NCI-H524 treated with DMSO at 0.1 percent for 48 hours (cell line): ENCODE data around the gene WASL.

Experiments
- DNase-seq: peaks from one replicate; lab custom pipeline; 2025; lab: John Stamatoyannopoulos, UW

The WASL gene

DNA sequence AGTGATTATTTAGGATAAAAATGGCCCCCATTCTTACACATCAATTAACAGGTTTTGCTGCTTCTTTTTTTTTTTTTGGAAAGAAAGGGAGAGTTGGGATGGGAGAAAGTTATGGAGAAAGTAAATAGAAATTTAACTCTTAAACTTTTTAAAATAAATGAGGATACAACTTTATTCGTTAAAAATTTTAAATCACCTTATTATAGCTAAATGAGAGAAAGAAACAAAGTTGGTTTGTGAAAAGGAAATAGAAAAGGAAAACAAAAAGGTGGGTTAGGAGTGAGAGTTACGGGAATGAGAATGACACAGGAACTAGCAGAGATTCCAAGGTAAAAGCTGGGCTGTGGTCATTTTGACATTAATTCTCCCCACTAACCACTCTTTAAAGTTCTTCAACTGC is 58.3 kb downstream of the WASL start:
- no peak for DNase-seq

DNA sequence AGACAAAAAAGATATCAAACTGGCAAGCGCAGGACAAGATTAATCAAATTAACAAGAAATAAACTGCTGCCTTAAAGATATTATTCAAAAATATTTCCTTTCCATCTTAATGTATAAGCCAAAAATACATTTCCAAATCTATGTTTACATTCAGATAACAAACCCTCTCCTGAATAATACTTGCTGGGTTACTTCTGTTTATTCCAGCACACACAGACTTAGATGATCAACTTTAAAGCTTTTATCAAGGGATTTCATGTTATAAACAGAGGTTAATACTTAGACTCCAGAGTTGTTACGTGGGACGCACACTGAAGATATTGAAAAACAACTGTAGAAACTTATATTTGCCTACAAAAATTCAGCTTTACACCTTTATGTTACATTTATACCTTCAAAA is 59.6 kb downstream of the WASL start:
- no peak for DNase-seq

DNA sequence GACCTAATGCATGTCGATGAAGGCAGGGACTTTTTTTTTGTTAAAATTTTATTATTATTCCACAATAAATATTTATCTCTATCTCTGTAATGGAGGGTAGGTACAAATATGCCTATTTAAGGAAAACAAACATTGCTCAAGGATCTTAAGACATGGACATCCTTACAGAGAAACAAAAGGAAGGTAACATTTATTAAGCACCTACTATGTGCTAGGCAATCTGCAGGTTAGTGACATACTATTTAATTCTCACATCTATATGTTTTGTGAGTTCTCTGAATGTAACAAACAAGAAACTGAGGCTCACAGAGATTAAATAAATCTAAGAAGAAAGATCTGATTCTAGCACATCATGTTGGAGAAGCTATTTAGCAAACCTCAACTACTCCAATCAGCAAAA is 61.1 kb downstream of the WASL start:
- no peak for DNase-seq

DNA sequence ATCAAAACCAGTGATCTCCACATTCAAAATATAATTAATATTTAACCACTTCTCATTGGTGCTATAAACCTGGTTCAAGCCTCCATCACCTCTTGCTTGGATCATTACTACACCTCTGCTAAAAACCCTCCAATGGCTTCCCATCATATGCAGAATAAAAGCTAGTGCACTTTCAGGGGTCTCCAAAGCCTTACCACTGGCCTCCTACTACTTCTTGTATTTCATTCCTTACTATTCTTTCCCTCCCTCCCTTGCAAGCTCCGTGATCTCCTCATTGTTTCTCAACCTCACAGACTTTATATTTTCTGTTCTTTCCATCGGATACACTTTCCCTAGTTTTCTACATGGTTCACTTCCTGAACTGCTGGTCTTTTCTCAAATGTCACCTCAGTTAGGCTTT is 61.6 kb downstream of the WASL start:
- DNase-seq = no peak

- DNase-seq = no peak
These were observed 66.1 kb downstream of the WASL start for GRCh38 chr7:123682690-123683089.

- no peak for DNase-seq
These were observed 67.2 kb downstream of the WASL start for GRCh38 chr7:123681561-123681960.

DNA sequence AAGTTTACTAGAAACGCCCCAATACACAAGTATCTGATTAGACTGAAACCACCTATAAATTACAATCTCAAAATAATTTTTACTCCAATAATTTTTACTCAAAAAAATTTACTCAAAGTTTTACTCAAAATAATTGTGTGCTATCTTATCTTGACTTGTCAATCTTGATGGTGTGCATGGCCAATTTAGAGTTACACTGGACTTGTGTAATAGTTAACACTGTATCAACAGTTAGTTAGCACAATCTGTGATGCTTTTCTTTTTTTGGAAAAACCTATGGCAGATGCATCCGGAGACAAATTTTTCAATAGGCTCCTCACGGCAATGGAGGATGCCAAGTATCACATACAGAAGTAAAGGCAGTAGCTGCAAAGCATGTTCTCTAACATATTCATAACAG is 68.2 kb downstream of the WASL start:
- DNase-seq = no peak

DNA sequence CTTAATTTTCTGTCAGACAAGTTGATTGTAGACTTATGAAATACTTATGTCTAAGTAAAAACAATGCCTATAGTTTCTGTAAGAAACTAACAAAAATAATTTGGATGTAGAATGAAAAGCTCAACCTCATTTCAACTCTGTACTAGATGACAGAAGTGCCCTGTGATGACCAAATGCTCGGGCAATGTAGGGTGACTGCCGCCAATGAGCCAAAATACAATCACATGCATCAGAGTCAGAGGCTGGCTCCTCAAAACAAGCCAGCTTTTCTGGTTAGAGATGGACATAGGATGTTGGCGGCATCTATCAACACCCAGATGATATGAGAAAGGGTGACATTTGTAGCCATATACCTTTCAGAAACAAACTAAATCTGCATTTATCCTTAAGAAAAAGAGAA is 69.2 kb downstream of the WASL start:
- DNase-seq = no peak

- no peak for DNase-seq
These were observed 71.6 kb downstream of the WASL start for GRCh38 chr7:123677061-123677715.

- no peak for DNase-seq
These were observed 73.7 kb downstream of the WASL start for GRCh38 chr7:123675181-123675473.

DNA sequence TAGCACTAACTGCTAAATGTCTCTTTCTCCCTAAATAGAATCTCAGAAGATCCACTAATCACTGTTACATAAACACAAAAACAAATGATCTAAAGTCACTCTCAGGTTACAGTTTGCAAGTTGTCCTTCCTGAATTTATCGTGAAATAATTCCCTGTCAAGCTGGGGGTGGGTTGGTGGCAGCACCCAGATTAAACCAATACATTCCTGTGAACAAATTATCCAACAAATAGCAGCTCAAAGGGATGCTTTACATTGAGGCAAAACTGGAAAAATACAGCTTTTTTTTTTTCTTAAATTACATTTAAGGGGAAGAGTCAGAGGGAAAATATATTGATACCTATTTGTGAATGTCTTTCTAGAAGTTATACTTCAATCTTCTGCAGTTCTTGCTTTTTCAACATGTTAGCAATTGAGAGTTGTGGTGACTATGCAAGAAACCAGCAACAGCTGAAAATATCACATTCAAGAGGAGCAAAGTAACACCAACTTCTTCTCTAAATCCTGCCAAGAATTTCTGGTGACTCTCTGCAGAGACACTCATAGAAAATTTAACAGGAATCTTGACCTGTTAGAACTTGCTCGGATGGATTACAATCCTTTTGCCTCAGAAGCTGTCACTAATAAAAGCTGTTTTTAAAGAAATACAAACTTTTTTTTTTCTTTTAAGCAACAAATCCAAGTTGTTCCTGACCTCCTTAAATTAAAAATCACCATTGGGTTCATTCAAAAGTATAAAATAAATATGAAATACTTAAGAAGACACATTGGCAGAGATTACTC is 74.2 kb downstream of the WASL start:
- DNase-seq = no peak

GRCh38 chr7:123673752-123674398 is 74.9 kb downstream of the WASL start:
- no peak for DNase-seq

GRCh38 chr7:123673137-123673732 is 75.6 kb downstream of the WASL start:
- no peak for DNase-seq

DNA sequence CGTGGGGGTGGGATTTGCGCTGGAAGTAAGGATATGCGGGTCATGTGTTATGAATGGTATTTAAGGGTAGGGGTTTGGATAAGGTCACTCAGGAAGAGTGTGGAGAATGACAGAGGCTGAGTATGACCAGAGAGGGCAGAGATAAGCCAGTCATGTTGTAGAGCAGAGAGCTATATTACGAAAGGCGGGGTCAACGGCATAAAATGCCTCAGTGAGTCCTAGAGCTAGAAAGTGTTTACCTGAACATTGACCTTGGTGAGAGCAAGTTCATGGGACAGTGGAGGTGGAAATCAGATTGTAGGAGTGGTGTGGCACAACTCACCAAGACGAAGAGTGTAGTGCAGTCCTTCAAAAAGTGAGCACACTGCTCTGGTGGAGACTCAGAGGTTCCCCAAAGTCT is 79.3 kb downstream of the WASL start:
- DNase-seq = no peak

DNA sequence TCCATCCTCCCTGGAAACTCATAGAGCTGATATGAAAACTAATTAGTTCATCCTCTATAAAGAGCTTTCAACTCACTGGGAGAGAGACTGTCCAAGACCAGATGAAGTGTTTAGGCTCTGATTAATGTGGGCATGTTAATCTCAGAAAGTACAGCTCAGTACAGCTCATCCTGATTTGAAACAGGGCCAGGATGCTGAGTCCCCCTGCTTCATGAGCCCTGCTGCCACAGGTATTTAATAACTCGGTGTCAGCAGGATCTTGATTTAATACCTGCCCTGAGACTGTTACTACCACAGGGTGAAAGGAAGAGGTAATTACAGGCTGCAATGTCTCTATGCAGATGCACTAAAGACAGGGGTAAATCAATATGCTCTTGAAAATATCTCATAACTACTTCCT is 82.3 kb downstream of the WASL start:
- no peak for DNase-seq

DNA sequence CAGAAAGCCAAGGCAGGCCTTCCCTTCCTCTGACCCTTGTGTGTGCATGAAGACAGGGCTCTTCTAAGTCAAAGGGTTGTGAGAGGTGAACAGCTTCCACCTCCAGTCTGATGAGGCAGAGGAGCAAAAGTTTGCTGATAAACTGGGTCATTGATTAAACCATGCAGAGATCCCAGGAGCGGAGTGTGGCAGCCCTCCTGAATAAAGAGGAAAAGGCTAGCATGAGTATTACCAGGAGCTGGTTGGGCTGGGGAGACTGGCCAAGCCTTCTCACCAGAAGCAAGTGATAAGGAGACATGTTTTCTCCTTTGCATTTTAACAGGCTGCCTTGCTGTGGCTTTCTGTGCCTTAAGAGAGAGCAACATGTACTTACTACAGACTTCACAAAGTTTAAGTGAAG is 82.9 kb downstream of the WASL start:
- DNase-seq = no peak

- no peak for DNase-seq
These were observed 83.6 kb downstream of the WASL start for GRCh38 chr7:123665157-123665556.

DNA sequence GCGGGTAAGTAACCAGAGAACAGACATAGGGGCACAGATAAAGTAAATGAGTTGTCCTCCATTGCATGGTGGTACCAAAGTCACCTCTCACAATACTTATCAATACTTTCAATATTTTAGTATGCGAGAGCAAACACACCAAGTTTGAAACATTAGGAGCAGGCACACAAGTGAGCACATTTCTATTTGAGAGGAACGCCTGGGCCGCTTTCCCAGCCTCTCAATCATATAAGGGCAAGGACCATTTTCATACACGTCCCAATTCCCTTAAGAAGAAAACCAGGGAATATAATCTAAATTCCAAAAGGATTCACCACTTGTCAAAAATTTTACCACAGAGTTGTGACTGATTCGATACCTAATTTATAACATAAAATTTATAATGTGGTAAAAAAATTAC is 85.6 kb downstream of the WASL start:
- DNase-seq = no peak

GRCh38 chr7:123662755-123663154 is 86.0 kb downstream of the WASL start:
- no peak for DNase-seq

DNA sequence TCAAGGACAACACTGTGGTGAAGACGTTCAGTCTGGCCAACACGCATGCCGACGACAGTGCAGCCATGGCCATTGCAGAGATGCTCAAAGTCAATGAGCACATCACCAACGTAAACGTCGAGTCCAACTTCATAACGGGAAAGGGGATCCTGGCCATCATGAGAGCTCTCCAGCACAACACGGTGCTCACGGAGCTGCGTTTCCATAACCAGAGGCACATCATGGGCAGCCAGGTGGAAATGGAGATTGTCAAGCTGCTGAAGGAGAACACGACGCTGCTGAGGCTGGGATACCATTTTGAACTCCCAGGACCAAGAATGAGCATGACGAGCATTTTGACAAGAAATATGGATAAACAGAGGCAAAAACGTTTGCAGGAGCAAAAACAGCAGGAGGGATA is 86.5 kb downstream of the WASL start:
- no peak for DNase-seq

DNA sequence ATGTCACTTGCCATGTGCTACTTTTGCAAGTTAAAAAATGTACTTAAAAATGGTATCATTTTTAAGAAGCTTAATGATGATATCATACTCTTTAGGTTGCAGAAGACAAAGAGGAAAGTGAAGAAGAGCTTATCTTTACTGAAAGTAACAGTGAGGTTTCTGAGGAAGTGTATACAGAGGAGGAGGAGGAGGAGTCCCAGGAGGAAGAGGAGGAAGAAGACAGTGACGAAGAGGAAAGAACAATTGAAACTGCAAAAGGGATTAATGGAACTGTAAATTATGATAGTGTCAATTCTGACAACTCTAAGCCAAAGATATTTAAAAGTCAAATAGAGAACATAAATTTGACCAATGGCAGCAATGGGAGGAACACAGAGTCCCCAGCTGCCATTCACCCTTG is 87.0 kb downstream of the WASL start:
- no peak for DNase-seq

DNA sequence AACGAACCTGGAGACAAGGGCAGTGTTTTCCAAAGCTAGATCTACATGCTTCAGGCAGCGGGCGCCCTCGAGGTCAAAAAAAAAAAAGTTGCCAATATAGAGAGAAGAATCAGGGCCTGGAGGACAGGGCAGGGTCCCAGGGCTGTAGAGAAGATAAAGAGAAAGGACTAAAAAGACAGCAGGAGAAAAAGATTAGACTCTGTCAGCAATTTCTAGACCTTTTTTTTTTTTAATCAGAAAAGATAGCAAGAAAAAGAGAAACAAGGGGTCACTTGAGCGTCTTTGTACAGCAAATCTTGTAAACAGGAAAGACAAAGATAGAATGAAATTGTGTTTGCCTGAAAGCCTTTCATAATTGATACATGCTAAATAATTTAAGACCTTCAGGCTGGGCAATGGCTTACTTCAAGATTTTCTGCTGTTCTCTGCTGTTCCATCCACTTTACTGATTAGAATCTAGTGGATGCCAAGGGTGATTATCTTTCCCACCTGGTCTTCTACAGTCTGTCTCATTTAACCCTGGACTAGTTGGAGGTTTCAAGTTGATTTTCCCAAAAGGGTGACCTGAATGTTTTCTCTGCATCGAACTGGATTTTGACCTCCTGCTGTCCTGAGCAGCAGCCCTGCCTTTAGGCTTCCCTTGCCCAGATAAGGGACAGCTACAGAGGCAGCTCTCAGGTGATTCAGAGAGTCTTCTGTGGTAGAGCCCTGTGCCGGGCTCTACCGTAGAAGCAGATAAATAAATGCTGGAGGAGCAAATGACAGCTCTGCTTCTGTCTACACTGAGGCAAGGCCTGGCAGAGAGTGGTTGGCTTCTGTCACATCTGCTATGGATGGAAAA is 88.1 kb downstream of the WASL start:
- DNase-seq = no peak
